ENCODE results near the gene RAB36.
A peak's percentile ranks its signal among the peaks of the same experiment; 100 is the strongest.

Gene RAB36

GRCh38 chr22:23206915-23207314 is 61.6 kb downstream of the RAB36 start:
- DNase-seq = no peak
- TF ChIP-seq POLR2A (IDR thresholded peaks at IDR 0.05; ENCODE audit: low read length) = no peak

DNA sequence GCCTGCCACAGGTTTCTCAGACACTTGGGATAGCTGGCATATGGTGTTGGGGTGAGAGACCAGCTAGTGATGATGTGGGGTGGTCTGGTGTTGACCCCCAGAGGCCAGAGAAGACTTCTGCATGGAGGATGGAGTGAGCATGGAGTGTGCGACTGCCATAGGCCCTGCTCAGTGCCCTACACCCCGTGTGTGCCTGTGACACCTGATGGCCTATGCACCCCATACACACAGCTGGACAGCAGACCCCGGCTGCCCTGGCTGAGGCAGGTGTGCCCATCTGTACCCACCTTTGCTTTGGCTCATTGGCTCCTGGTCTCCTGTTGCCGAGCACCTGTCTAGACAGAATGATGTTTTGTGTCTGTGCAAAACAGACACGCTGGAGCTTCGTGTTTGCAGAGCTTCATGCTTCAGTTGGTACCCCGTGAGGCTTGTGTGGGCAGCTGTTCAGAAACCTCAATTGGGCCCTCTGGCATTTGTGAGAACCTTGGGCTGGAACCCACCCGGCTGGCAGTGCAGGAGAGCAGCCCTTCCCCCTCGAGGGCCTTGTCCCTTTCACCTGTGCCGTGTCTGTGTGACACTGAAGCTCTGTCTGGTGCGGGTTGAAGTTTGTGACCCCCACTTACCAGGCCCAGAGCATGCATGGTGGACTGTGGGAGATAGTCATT is 62.6 kb downstream of the RAB36 start:
- DNase-seq = no peak
- TF ChIP-seq POLR2A (IDR thresholded peaks at IDR 0.05; ENCODE audit: low read length) = no peak
- no peak for TF ChIP-seq GATA1 (IDR thresholded peaks at IDR 0.05; ENCODE audit: low read depth, low read length)

DNA sequence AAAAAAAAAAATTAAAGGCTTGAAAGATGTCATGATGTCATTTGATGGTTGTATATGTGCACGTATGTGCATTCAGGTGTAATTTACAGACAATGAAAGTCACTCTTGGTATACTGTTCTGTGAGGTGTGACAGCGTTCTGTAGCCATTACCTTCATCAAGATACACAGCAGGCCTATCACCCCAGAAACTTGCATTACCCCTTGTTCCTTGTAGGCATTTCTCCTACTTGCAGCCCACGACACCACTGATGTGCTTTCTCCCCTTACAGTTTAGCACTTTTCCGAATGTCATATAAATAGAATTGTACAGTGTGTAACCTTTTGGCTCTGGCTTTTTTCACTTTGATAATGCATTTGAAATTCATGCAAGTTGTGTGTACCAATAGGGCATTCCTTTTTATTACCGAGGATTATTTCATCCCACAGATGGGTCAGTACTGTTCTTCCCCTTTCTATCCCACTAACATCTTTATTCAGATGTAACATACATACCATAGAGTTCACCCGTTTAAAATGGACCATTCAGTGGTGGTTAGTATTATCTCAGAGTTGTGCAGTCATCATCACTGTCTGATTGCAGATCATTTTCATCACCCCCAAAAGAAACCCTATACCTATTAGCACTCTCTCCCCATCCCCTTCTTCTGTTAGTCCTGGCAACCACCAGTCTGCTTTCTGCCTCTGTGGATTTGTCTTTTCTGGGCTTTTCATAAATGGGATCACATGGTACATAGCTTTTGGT is 65.3 kb downstream of the RAB36 start:
- DNase-seq = no peak
- TF ChIP-seq GATA1 (IDR thresholded peaks at IDR 0.05; ENCODE audit: low read depth, low read length) = no peak
- TF ChIP-seq POLR2A (IDR thresholded peaks at IDR 0.05; ENCODE audit: low read length) = no peak

DNA sequence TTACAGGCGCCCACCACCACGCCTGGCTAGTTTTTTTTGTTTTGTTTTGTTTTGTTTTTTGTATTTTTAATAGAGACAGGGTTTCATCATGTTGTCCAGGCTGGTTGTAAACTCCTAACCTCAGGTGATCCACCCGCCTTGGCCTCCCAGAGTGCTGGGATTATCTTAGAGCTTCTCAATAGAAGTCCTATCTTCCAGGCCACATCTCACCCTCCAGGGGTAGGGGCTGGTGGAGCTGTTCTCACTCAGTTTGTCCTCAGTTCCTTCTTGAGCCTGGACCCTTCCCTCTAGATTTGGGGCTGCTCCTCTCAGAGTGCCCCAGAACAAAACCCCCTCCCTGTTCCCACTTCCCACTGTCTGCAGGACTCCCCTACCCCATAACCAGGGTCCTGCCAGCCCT is 66.3 kb downstream of the RAB36 start:
- no peak for TF ChIP-seq GATA1 (IDR thresholded peaks at IDR 0.05; ENCODE audit: low read depth, low read length)
- no peak for DNase-seq

- no peak for DNase-seq
- no peak for TF ChIP-seq GATA1 (IDR thresholded peaks at IDR 0.05; ENCODE audit: low read depth, low read length)
- no peak for TF ChIP-seq POLR2A (IDR thresholded peaks at IDR 0.05; ENCODE audit: low read length)
Measured at GRCh38 chr22:23212061-23213021, 67.1 kb downstream of the RAB36 start.

DNA sequence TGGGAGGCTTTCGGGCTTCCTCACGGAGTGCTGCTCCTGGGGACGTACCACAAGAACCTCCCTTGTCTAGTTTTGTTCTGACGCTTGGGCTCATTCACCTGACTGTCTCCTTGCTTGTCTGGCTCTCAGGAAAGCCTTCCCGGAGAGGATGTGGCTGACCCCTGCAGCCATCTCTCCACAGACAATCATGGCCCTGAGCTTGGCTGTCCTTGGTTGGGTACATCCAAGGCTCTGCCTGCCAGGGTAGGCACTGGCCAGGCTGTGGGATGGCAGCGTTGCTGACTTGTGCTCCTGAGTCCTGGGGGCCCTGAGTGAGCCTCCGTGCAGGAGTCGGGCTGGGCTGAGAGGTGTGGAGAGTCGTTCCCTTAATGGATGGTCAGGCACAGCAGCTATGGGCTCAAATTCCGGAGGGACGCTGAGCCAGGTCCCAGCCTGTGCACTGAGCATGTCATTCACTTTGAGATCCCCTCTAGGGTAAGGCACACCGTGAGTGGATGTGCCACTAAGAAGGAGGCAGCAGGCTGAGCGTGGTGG is 67.8 kb downstream of the RAB36 start:
- TF ChIP-seq POLR2A (IDR thresholded peaks at IDR 0.05; ENCODE audit: low read length) (no peak), GATA1 (IDR thresholded peaks at IDR 0.05; ENCODE audit: low read depth, low read length) (no peak)
- no peak for DNase-seq

DNA sequence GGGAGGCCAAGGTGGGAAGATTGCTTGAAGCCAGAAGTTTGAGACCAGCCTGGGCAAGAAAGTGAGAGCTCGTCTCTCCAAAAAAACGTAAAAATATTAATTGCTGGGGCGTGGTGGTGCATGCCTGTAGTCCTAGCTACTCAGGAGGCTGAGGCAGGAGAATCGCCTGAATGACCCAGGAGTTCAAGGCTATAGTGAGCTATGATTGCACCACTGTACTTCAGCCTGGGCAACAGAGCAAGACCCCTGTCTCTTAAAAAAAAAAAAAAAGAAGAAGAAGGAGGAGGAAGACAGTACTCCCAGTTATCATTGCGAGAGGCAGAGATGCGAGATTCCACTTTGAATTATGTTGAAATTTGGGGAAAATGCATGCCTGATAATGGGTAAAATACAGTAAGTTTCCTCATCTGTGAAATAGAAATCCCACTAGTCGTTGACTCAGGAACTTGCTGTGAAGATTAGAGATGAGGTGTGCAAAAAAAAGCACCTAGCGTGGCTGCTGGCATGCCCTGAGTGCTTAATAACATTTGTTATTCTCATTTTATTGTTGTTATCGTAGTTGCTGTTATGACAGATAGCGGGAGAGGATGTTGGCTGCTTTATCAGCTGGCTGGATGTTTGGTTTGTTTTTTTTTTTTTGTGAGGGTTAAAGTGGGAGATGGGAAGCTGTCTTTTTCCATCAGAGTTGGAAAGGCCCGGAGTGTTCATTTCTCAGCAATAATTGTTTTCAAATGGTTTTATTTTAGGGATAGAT is 68.5 kb downstream of the RAB36 start:
- DNase-seq = peak in 1 of 2 experiments; percentile 18
- TF ChIP-seq GATA1 (IDR thresholded peaks at IDR 0.05; ENCODE audit: low read depth, low read length) (no peak), POLR2A (IDR thresholded peaks at IDR 0.05; ENCODE audit: low read length) (no peak)

Measured in erythroblast (primary cell).